GM23248 (cell line): Measurements from ENCODE around the gene AMZ2.
"Not testable (repeated sequence)": the region's sequence is repeated elsewhere in the genome, so short reads cannot be mapped to it uniquely, and the experiment has no call there.

Experiments
- EZH2 ChIP-seq: fragments of 200-600 bp; sonication (generic); IDR thresholded peaks from 2 replicates; pipeline ENCODE4 v1.6.1; 2018; ENCODE audit warnings: antibody characterized with exemption, mild to moderate bottlenecking; ENCODE audit not compliant: insufficient read depth, poor library complexity, severe bottlenecking
- EZH2phosphoT487 ChIP-seq: fragments of 200-600 bp; sonication (generic); IDR thresholded peaks from 2 replicates; pipeline ENCODE4 v1.6.1; 2018; ENCODE audit warnings: antibody characterized with exemption, moderate library complexity, mild to moderate bottlenecking, low read depth; ENCODE audit not compliant: insufficient read depth

- not testable (repeated sequence) for TF ChIP-seq EZH2, EZH2phosphoT487
These were observed 27.7 kb upstream of the AMZ2 start for GRCh38 chr17:68220186-68220585.
